VCaP (cell line): ENCODE data around the gene EGFR.

ENCODE experiments used
- H3K27ac ChIP-seq: fragments of 450-650 bp; 2 replicates; pipeline ENCODE4 v1.5.1; 2017
- CTCF ChIP-seq: fragments of 450-650 bp; conservative IDR thresholded peaks from 2 replicates; pipeline ENCODE4 v1.5.1; 2017; ENCODE audit warnings: mild to moderate bottlenecking, moderate library complexity

The EGFR gene

GRCh38 chr7:55053651-55054571 is 35.1 kb downstream of the EGFR start:
- no peak overlapping the region for H3K27ac ChIP-seq

GRCh38 chr7:55054758-55055157 is 35.9 kb downstream of the EGFR start:
- no peak for TF ChIP-seq CTCF
- H3K27ac ChIP-seq: no peak overlapping the region

More at GRCh38 chr7:55053651-55054571, 35.1 kb downstream of the EGFR start:
- no peak for TF ChIP-seq CTCF

- no peak for TF ChIP-seq CTCF
- no peak overlapping the region for H3K27ac ChIP-seq
These were observed 36.7 kb downstream of the EGFR start for GRCh38 chr7:55055479-55055878.

GRCh38 chr7:55056068-55056467 is 37.3 kb downstream of the EGFR start:
- no peak overlapping the region for H3K27ac ChIP-seq
- no peak for TF ChIP-seq CTCF

- no peak overlapping the region for H3K27ac ChIP-seq
- TF ChIP-seq CTCF: no peak
These were observed 38.0 kb downstream of the EGFR start for GRCh38 chr7:55056577-55057480.

GRCh38 chr7:55058314-55058713 is 39.5 kb downstream of the EGFR start:
- no peak overlapping the region for H3K27ac ChIP-seq
- no peak for TF ChIP-seq CTCF

GRCh38 chr7:55059021-55059420 is 40.2 kb downstream of the EGFR start:
- H3K27ac ChIP-seq: no peak overlapping the region
- TF ChIP-seq CTCF: no peak
